Osteoblast (primary cell): ENCODE measurements around the gene FAM120A. TPM values are rescaled to one million over a fixed set of nuclear protein-coding genes. Genes with fewer than 3 reads are reported as not detected.

Experiments used
- DNase-seq: peaks from one replicate; pipeline ENCODE4 v3.0.0; 2011; ENCODE audit warnings: low spot score, mixed read lengths; ENCODE audit not compliant: insufficient read length; ENCODE audit errors: missing footprints
- H2AFZ ChIP-seq: 2 replicates; pipeline ENCODE4 v1.6.0; 2011; ENCODE audit warnings: mild to moderate bottlenecking, low read length
- H3K27ac ChIP-seq: 2 replicates; pipeline ENCODE4 v1.5.1; 2011; ENCODE audit warnings: mild to moderate bottlenecking, low read depth, low read length, moderate library complexity
- H3K27me3 ChIP-seq: 2 replicates; pipeline ENCODE4 v1.6.0; 2012; ENCODE audit warnings: mild to moderate bottlenecking, control low read depth, inconsistent platforms, low read length, moderate library complexity; ENCODE audit not compliant: insufficient read depth
- H3K36me3 ChIP-seq: 2 replicates; pipeline ENCODE4 v1.5.1; 2011; ENCODE audit warnings: mild to moderate bottlenecking, low read length, control low read depth, moderate library complexity; ENCODE audit not compliant: insufficient read depth
- H3K4me1 ChIP-seq: 2 replicates; pipeline ENCODE4 v1.5.1; 2011; ENCODE audit warnings: mild to moderate bottlenecking, low read length, control low read depth, moderate library complexity; ENCODE audit not compliant: insufficient read depth
- H3K4me2 ChIP-seq: 2 replicates; pipeline ENCODE4 v1.6.0; 2011; ENCODE audit warnings: mild to moderate bottlenecking, low read length; ENCODE audit not compliant: insufficient read depth
- H3K4me3 ChIP-seq: fragments of 200-600 bp; sonication (generic); 3 replicates; pipeline ENCODE4 v1.5.1; 2012; ENCODE audit warnings: mild to moderate bottlenecking, low read length, inconsistent platforms; ENCODE audit not compliant: insufficient read depth
- H3K79me2 ChIP-seq: 2 replicates; pipeline ENCODE4 v1.6.0; 2012; ENCODE audit warnings: mild to moderate bottlenecking, low read length, control low read depth, inconsistent platforms; ENCODE audit not compliant: insufficient read depth
- H3K9me3 ChIP-seq: 2 replicates; pipeline ENCODE4 v1.5.1; 2011; ENCODE audit warnings: low read depth, low read length, control low read depth
- H4K20me1 ChIP-seq: 2 replicates; pipeline ENCODE4 v1.6.0; 2012; ENCODE audit warnings: mild to moderate bottlenecking, low read length, control low read depth; ENCODE audit not compliant: insufficient read depth
- total RNA-seq: library from RNA; depleted of rRNA; stranded (reverse); fragments of >200 nt; gene quantifications from 2 replicates; pipeline ENCODE4 v1.2.3, GENCODE V29; 2012
- TF ChIP-seq, protein P1 (sequence below): IDR thresholded peaks from 2 replicates; pipeline ENCODE4 v1.5.1; 2011; ENCODE audit warnings: mild to moderate bottlenecking, low read depth, low read length, moderate library complexity; ENCODE audit errors: extremely low read depth

FAM120A gene
- total RNA-seq, 1 donor, result 136 TPM

DNA sequence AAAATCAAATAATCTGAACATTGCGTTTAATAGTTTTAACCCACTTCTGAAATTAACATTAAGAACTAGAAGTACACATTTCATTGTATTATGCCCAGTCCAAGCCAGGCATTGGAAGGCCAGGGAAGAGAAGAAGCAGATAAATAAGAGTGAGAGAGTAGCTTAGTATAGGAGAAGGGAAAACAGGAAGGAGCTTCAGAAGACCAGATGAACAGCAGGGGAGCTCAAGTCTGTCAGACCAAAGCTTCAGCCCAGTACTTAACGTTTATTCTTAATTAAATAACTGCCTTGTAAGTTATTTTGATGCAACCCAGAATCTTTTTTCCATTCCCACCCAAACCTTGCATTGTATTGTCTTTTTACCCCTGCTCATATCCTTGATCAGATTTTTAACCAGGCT is 13.4 kb downstream of the FAM120A start:
- H3K27ac ChIP-seq, result no peak overlapping the region
- H4K20me1 ChIP-seq, result peaks cover 28% of the 10 kb centered on the region
- peaks cover 99% of the 10 kb centered on the region for H3K79me2 ChIP-seq

DNA sequence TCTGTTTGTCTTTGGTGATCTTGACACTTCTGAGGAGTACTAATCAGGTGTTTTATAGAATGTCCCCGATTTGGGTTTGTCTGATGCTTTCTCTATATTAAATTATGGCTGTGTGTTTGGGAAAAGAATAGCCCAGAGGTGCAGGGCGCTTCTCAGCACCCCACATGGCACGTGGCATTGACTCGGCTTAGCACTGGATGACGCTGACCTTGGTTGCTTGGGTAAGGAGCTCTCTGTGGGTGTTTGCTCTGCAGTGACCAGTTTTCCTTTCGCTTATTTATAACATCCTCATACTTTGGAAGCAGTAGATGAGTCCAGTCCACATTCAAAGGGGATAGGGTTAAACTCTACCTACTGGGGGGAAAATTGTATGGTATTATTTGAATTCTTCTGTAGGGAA is 14.4 kb downstream of the FAM120A start:
- DNase-seq, result peak; percentile 29
- Histone ChIP-seq H3K27ac (no peak overlapping the region), H2AFZ (no peak overlapping the region), H3K4me2 (no peak overlapping the region), H3K36me3 (no peaks in the 10 kb centered on the region), H3K27me3 (no peaks in the 10 kb centered on the region), H3K4me3 (no peak overlapping the region), H3K79me2 (peaks cover 99% of the 10 kb centered on the region), H3K4me1 (peaks cover 20% of the 10 kb centered on the region), H3K9me3 (no peaks in the 10 kb centered on the region), H4K20me1 (peaks cover 22% of the 10 kb centered on the region)
- TF ChIP-seq, protein P1, sequence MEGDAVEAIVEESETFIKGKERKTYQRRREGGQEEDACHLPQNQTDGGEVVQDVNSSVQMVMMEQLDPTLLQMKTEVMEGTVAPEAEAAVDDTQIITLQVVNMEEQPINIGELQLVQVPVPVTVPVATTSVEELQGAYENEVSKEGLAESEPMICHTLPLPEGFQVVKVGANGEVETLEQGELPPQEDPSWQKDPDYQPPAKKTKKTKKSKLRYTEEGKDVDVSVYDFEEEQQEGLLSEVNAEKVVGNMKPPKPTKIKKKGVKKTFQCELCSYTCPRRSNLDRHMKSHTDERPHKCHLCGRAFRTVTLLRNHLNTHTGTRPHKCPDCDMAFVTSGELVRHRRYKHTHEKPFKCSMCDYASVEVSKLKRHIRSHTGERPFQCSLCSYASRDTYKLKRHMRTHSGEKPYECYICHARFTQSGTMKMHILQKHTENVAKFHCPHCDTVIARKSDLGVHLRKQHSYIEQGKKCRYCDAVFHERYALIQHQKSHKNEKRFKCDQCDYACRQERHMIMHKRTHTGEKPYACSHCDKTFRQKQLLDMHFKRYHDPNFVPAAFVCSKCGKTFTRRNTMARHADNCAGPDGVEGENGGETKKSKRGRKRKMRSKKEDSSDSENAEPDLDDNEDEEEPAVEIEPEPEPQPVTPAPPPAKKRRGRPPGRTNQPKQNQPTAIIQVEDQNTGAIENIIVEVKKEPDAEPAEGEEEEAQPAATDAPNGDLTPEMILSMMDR, result no peak

More for the DNA sequence above, 13.4 kb downstream of the FAM120A start:
- Histone ChIP-seq H3K4me1 (peaks cover 20% of the 10 kb centered on the region), H3K4me3 (no peak overlapping the region), H3K9me3 (no peaks in the 10 kb centered on the region), H3K27me3 (no peaks in the 10 kb centered on the region), H3K4me2 (no peak overlapping the region), H3K36me3 (no peaks in the 10 kb centered on the region), H2AFZ (no peak overlapping the region)
- DNase-seq, result no peak
- TF ChIP-seq, protein P1, result no peak

DNA sequence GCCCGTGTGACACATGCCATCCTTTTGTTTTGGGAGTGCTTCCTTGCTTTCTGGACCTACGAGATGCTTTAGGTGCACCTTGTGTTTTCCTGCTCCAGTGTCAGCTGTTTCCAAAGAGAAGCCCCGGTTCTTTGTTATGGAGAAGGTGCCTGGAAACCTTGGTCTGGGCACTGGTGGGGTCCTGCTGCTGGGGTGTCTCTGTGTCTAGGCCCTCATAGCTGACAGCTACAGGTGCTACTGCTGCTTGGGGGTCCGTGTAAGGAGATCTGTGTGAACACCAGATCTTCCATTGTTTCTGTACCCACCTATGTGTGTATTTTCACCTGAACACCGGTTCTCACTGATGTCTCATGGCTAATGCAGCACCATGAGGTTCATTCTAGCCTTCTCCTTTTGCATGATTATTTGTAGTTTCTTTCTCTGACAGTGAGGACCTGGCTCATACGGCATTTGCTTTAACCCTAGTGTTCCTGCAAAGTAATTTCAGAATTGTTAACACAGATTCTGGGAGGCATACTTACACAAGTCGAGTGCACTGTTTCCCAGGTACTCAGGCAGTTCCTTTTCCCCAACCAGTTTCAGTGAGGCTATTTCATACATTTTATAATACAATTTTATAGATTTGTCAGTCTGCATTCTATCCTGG is 15.1 kb downstream of the FAM120A start:
- Histone ChIP-seq H3K36me3 (peaks cover 4% of the 10 kb centered on the region), H4K20me1 (peaks cover 22% of the 10 kb centered on the region), H3K27me3 (no peaks in the 10 kb centered on the region), H3K4me3 (no peak overlapping the region), H2AFZ (no peak overlapping the region), H3K79me2 (peaks cover 99% of the 10 kb centered on the region), H3K4me2 (no peak overlapping the region), H3K9me3 (no peaks in the 10 kb centered on the region), H3K4me1 (peaks cover 23% of the 10 kb centered on the region), H3K27ac (peak overlapping the region; percentile 1)
- TF ChIP-seq, protein P1, result no peak
- no peak for DNase-seq

DNA sequence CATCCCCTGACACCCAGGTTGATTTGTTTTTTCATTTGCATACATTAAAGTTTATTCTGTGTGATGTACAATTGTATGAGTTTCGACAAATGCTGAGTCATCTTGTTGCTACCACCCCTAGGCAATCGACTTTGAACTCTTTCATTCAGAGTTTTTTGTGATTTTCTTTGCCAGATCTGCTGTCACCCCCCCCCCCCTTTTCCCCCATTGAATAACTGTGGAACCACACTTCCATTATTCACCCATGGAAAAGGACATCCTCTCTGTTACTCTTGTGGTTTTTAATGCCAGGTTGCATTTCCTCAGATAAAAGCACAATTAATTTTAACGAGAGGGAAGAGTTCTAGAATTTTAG is 15.6 kb downstream of the FAM120A start:
- TF ChIP-seq, protein P1, result no peak
- no peak overlapping the region for H2AFZ ChIP-seq
- H4K20me1 ChIP-seq, result peaks cover 22% of the 10 kb centered on the region
- H3K36me3 ChIP-seq, result peaks cover 4% of the 10 kb centered on the region
- no peaks in the 10 kb centered on the region for H3K27me3 ChIP-seq
- no peak overlapping the region for H3K4me2 ChIP-seq
- H3K4me3 ChIP-seq, result no peak overlapping the region
- H3K9me3 ChIP-seq, result no peaks in the 10 kb centered on the region
- peaks cover 23% of the 10 kb centered on the region for H3K4me1 ChIP-seq
- peaks cover 97% of the 10 kb centered on the region for H3K79me2 ChIP-seq
- no peak overlapping the region for H3K27ac ChIP-seq
- no peak for DNase-seq
